Nephron progenitor cell (in vitro differentiated cells): Measurements from ENCODE around the gene EGR1.
A peak's percentile ranks its signal among the peaks of the same experiment; 100 is the strongest.
"Not testable (repeated sequence)": the region's sequence is repeated elsewhere in the genome, so short reads cannot be mapped to it uniquely, and the experiment has no call there.

Experiments used
- DNase-seq: peaks from one replicate; pipeline ENCODE4 v3.0.0; 2021
- H3K27ac Mint-ChIP-seq: 2 replicates; pipeline ENCODE4 v1.8.0; 2021; ENCODE audit warnings: mild to moderate bottlenecking, moderate library complexity, mixed read lengths
- H3K27me3 Mint-ChIP-seq: 2 replicates; pipeline ENCODE4 v1.8.0; 2021; ENCODE audit warnings: mild to moderate bottlenecking, low read depth, mixed read lengths; ENCODE audit not compliant: poor library complexity
- H3K36me3 Mint-ChIP-seq: 2 replicates; pipeline ENCODE4 v1.8.0; 2021; ENCODE audit warnings: low read depth, mixed read lengths
- H3K4me1 Mint-ChIP-seq: 2 replicates; pipeline ENCODE4 v1.8.0; 2021; ENCODE audit warnings: mixed read lengths
- H3K4me3 Mint-ChIP-seq: 2 replicates; pipeline ENCODE4 v1.8.0; 2021; ENCODE audit warnings: mild to moderate bottlenecking, moderate library complexity, mixed read lengths
- H3K9me3 Mint-ChIP-seq: 2 replicates; pipeline ENCODE4 v1.8.0; 2021; ENCODE audit warnings: mild to moderate bottlenecking, moderate library complexity, mixed read lengths
- TF ChIP-seq, protein P1 (sequence below): fragments of 200-600 bp; sonication (generic); IDR thresholded peaks from 2 replicates; pipeline ENCODE4 v1.5.0; 2021; ENCODE audit warnings: antibody characterized with exemption

The EGR1 gene

DNA sequence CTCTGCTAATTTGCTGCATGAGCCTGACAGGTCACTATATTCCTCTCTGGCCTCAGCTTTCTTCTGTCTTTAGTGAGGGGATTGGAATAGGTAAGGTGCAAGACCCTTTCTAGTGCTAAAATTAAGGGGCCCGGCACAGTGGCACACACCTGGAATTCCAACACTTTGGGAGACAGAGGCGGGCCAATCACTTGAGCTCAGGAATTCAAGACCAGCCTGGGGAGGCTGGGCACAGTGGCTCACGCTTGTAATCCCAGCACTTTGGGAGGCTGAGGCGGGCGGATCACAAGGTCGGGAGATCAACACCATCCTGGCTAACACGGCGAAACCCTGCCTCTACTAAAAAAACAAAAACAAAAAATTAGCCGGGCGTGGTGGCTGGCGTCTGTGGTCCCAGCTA is 37.2 kb downstream of the EGR1 start:
- no peaks in the 10 kb centered on the region for H3K9me3 Mint-ChIP-seq
- peaks cover 10% of the 10 kb centered on the region for H3K4me1 Mint-ChIP-seq
- no peaks in the 10 kb centered on the region for H3K36me3 Mint-ChIP-seq
- no peak overlapping the region for H3K4me3 Mint-ChIP-seq
- TF ChIP-seq, protein P1, sequence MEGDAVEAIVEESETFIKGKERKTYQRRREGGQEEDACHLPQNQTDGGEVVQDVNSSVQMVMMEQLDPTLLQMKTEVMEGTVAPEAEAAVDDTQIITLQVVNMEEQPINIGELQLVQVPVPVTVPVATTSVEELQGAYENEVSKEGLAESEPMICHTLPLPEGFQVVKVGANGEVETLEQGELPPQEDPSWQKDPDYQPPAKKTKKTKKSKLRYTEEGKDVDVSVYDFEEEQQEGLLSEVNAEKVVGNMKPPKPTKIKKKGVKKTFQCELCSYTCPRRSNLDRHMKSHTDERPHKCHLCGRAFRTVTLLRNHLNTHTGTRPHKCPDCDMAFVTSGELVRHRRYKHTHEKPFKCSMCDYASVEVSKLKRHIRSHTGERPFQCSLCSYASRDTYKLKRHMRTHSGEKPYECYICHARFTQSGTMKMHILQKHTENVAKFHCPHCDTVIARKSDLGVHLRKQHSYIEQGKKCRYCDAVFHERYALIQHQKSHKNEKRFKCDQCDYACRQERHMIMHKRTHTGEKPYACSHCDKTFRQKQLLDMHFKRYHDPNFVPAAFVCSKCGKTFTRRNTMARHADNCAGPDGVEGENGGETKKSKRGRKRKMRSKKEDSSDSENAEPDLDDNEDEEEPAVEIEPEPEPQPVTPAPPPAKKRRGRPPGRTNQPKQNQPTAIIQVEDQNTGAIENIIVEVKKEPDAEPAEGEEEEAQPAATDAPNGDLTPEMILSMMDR = no peak
- H3K27ac Mint-ChIP-seq = no peak overlapping the region
- peaks cover 3% of the 10 kb centered on the region for H3K27me3 Mint-ChIP-seq
- DNase-seq = no peak

DNA sequence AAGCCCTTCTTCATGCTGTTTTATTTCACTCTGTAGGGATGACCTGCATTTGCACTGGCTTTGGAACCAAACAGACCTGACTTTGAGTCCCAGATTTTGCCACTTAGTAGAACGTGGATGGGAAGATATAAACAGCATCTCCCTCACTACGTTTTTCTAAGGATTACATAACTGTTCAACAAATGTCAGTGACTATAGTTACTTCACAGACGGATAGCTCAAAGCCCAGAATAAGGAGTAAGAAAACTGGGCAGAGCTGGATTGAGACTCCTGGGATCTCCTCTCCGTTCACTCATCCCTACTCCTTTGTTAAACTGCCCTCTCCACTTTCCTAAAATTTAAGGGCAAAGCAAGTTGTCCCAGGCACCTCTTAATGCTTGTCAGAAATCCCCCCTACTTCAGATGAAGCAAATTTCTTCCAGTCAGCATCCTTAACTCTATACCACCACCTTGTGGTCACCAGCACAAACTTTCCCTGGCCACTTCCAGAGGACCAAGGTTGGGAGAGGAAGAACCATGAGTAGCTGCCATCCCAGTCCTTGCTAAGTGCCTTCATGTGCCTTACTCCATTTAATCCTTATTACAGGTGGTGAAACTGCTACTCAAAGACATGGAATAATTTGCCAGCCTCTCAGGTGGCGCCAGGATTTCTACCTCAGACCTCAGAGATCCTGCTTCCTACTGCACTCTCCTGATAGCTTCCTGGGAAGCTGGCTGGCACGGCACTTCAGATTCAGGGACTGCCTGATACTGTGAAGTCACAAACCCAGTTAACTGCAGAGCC is 38.4 kb downstream of the EGR1 start:
- Mint-ChIP-seq H3K36me3 (peaks cover 9% of the 10 kb centered on the region), H3K4me3 (no peak overlapping the region), H3K27ac (no peak overlapping the region), H3K27me3 (peaks cover 3% of the 10 kb centered on the region), H3K9me3 (no peaks in the 10 kb centered on the region), H3K4me1 (peaks cover 10% of the 10 kb centered on the region)
- TF ChIP-seq, protein P1 = peak; percentile 72
- DNase-seq = peak; percentile 38

DNA sequence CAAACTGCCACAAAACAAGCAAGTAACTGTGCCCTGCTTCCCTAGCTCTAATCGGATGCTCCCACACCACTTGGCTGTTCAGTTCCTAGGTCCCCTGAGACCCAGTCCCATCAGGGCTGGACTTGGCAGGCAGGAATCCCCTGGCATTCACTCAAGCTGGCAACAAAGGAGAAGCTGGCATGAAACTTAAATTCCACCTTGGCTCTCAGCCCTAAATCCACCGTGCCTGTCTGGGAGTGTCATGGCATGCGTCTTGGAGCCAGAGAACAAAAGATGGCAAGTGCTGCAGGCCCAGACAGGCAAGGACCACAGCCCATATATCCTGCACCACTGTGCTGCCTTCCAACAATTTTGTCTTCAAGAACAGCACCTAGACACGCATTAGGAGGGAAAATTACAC is 39.5 kb downstream of the EGR1 start:
- H3K36me3 Mint-ChIP-seq = peaks cover 17% of the 10 kb centered on the region
- peaks cover 3% of the 10 kb centered on the region for H3K27me3 Mint-ChIP-seq
- H3K4me1 Mint-ChIP-seq = peaks cover 10% of the 10 kb centered on the region
- H3K9me3 Mint-ChIP-seq = no peaks in the 10 kb centered on the region
- H3K27ac Mint-ChIP-seq = peak overlapping the region; percentile 91
- no peak for DNase-seq
- TF ChIP-seq, protein P1 = no peak
- H3K4me3 Mint-ChIP-seq = no peak overlapping the region

DNA sequence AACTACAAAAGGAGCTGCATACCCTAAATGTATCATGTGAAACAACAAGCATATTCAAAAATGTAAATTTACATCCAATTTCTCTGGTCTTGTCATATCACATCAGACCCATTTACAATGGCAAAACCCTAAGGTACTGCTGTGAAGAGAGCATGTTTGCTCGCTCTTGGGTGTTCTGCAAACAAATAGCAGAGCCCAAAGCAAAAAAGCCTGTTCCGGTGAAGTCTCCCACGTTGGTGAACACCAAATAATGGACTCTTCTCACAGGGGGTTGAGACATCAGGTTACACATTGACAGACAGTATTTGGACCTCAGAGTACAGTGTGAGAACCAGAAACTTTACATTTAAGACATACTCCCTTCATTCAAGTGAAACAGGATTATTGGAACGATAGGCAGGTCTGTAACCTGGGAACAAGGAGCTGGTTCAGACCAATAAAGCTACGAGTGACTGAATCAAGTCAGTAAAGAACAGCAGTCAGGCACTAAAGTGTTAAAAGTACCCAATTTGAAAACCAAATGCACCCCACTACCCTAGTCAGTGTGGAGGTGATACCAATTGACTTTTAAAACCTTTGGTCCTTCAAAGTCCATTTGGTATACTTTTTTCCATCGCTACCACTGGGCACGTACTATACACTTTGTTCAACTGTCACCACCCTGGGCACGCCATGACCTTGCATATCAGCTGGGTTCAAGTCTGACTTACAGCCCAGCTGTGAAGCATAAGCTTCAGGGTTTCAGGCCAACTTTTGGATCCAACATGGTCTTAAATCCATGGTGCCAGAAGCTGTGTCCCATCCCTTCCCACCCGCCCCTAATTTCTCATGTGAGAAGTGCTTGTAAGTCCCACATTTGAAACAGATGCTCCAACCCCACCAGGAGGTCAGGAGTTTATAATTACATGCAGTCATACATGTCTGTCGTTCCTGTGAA is 41.4 kb downstream of the EGR1 start:
- Mint-ChIP-seq H3K27ac (no peak overlapping the region), H3K9me3 (no peaks in the 10 kb centered on the region), H3K27me3 (no peaks in the 10 kb centered on the region), H3K4me1 (peaks cover 5% of the 10 kb centered on the region), H3K36me3 (peaks cover 33% of the 10 kb centered on the region), H3K4me3 (no peak overlapping the region)
- no peak for DNase-seq
- TF ChIP-seq, protein P1 = no peak

DNA sequence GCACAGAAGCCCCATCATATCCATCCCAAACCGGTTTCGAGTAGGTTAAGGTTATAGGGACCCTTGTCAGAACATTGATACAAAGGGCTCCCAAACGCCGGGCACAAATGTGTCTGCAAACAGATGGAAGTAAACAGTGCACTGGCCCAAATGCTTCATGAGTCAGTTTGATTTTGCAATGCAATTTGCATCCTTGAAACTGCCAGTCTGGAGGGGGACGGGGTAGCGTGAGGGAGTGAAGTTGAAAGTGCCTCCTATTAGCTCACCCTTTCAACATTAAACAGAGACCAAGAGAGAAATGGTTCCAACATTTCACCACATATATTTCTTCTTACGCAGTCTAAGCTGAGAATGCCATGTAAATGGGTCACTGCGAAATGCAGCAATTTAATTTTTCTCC is 42.2 kb downstream of the EGR1 start:
- not testable (repeated sequence) for H3K4me1 Mint-ChIP-seq, H3K4me3 Mint-ChIP-seq, DNase-seq, H3K9me3 Mint-ChIP-seq, H3K27me3 Mint-ChIP-seq
- peaks cover 33% of the 10 kb centered on the region for H3K36me3 Mint-ChIP-seq
- peak overlapping the region; percentile 35 for H3K27ac Mint-ChIP-seq

DNA sequence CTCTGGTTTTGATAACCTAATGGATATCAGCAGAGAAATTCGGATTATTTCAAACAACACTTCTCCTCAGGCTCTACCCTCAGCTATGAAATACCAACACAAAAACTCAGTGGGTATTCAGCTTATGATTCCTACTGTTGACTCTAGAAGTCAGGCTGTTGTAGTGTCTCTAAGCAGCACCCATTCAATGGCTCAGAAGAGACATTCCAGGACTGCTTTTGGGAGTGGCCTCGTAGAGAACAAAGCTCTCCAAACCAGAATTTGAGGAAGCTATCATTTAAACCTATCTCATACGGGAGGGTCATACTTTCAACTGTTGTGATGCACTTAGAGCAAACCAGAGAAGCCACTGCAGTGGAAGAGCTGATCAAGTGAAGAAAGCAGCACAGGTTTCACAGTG is 43.7 kb downstream of the EGR1 start:
- Mint-ChIP-seq H3K27me3 (no peaks in the 10 kb centered on the region), H3K9me3 (no peaks in the 10 kb centered on the region), H3K27ac (peak overlapping the region; percentile 34), H3K36me3 (peaks cover 41% of the 10 kb centered on the region), H3K4me1 (no peaks in the 10 kb centered on the region), H3K4me3 (no peak overlapping the region)
- TF ChIP-seq, protein P1 = no peak
- DNase-seq = no peak
